Measurements from ENCODE around the gene HDLBP. TPM values are rescaled to one million over a fixed set of nuclear protein-coding genes. Genes with fewer than 3 reads are reported as not detected.
A peak's percentile ranks its signal among the peaks of the same experiment; 100 is the strongest.
"Not testable (repeated sequence)": the region's sequence is repeated elsewhere in the genome, so short reads cannot be mapped to it uniquely, and the experiment has no call there.

The HDLBP gene
- total RNA-seq, 1 experiment from 2014 or later: 544 TPM

- no peaks in the 10 kb centered on the region for H3K27me3 ChIP-seq (replicated peaks)
- H3K4me1 ChIP-seq (replicated peaks): peaks cover 13% of the 10 kb centered on the region
- H3K27ac ChIP-seq: no peak overlapping the region
- no peak overlapping the region for H3K4me3 ChIP-seq
- no peak for DNase-seq (ENCODE audit: low read depth in 1 of 2, low spot score in 2 of 2)
- H3K9me3 ChIP-seq (replicated peaks): no peaks in the 10 kb centered on the region
- H3K36me3 ChIP-seq: peaks cover 75% of the 10 kb centered on the region
Measured at GRCh38 chr2:241321033-241321432, 5.6 kb upstream of the HDLBP start.

GRCh38 chr2:241320394-241320793 is 4.9 kb upstream of the HDLBP start:
- Histone ChIP-seq H3K27me3 (replicated peaks) (no peaks in the 10 kb centered on the region), H3K4me3 (no peak overlapping the region), H3K9me3 (replicated peaks) (no peaks in the 10 kb centered on the region), H3K4me1 (replicated peaks) (peaks cover 13% of the 10 kb centered on the region), H3K27ac (no peak overlapping the region), H3K36me3 (peaks cover 71% of the 10 kb centered on the region)
- DNase-seq (ENCODE audit: low read depth in 1 of 2, low spot score in 2 of 2): no peak

GRCh38 chr2:241318830-241319229 is 3.4 kb upstream of the HDLBP start:
- Histone ChIP-seq H3K36me3 (peaks cover 67% of the 10 kb centered on the region), H3K4me1 (replicated peaks) (peaks cover 19% of the 10 kb centered on the region)
- H3K27me3 ChIP-seq (replicated peaks); H3K27ac ChIP-seq; H3K4me3 ChIP-seq; DNase-seq (ENCODE audit: low read depth in 1 of 2, low spot score in 2 of 2); H3K9me3 ChIP-seq (replicated peaks): not testable (repeated sequence)

- Histone ChIP-seq H3K4me3 (peak overlapping the region; percentile 63), H3K27ac (no peak overlapping the region), H3K36me3 (peaks cover 65% of the 10 kb centered on the region), H3K4me1 (replicated peaks) (peaks cover 28% of the 10 kb centered on the region), H3K27me3 (replicated peaks) (no peaks in the 10 kb centered on the region), H3K9me3 (replicated peaks) (peaks cover 4% of the 10 kb centered on the region; the same call in 1 of the 2 replicates)
- no peak for DNase-seq (ENCODE audit: low read depth in 1 of 2, low spot score in 2 of 2)
Measured at GRCh38 chr2:241317391-241317790, 1.9 kb upstream of the HDLBP start.

- H3K36me3 ChIP-seq: peaks cover 61% of the 10 kb centered on the region
- peak overlapping the region; percentile 63 for H3K4me3 ChIP-seq
- peaks cover 4% of the 10 kb centered on the region; the same call in 1 of the 2 replicates for H3K9me3 ChIP-seq (replicated peaks)
- no peaks in the 10 kb centered on the region for H3K27me3 ChIP-seq (replicated peaks)
- DNase-seq (ENCODE audit: low read depth in 1 of 2, low spot score in 2 of 2): no peak
- peaks cover 34% of the 10 kb centered on the region for H3K4me1 ChIP-seq (replicated peaks)
- H3K27ac ChIP-seq: peak overlapping the region; percentile 2; the same call in 1 of the 2 replicates
Measured at GRCh38 chr2:241316825-241317224, 1.4 kb upstream of the HDLBP start.

DNA sequence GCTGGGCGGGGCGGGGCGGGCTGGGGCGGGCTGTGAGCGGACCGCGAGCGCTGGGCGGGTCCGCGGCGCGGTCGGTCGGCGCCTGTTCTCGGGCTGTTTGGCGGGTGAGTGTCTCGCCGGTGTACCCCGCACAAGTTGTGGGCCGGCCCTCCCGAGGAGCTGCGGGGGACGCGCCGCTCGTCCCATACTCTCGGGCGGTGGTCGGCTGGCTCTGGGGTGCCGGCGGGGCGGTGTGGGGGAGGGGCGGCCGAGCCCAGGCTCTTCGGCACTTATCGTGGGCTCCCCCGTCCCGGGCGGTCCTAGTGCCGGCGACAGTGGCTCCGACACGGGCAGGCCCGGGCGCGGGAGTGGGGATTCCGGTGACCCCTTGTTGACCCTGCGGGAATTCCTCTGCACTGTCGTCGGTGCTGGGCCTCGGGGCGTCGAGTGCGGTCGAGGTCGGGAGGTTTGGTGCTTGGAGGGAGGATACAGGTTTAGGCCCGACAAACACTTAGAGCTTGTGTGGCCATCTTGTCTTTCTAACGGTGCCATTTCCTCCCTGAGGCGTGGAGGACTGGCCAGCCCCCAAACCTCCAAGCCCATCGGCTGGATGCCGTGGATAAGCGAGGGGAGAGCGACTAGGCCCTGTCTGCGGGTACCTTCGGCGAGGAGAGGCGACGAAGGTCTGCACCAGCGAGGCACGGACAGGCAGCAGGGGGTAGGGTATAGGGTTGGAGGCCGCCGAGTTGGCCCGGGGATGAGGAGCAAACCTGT is 583 bp upstream of the HDLBP start, which contains the start of gene SEPTIN2:
Gene SEPTIN2 (plus strand): TSS at position 47 of the 753 bp plus-strand sequence. CDS start 8,308 bp downstream, outside the sequence.
- H3K27ac ChIP-seq: peak within 1 kb of the TSS; percentile 93
- H3K9me3 ChIP-seq (replicated peaks): peaks cover 4% of the 10 kb centered on the region; the same call in 1 of the 2 replicates
- peak; percentile 80 to 89 for DNase-seq (ENCODE audit: low read depth in 1 of 2, low spot score in 2 of 2)
- peaks cover 37% of the 10 kb centered on the region for H3K4me1 ChIP-seq (replicated peaks)
- H3K4me3 ChIP-seq: peak within 1 kb of the TSS; percentile 63
- H3K36me3 ChIP-seq: peaks cover 57% of the 10 kb centered on the region
- H3K27me3 ChIP-seq (replicated peaks): no peaks in the 10 kb centered on the region

DNA sequence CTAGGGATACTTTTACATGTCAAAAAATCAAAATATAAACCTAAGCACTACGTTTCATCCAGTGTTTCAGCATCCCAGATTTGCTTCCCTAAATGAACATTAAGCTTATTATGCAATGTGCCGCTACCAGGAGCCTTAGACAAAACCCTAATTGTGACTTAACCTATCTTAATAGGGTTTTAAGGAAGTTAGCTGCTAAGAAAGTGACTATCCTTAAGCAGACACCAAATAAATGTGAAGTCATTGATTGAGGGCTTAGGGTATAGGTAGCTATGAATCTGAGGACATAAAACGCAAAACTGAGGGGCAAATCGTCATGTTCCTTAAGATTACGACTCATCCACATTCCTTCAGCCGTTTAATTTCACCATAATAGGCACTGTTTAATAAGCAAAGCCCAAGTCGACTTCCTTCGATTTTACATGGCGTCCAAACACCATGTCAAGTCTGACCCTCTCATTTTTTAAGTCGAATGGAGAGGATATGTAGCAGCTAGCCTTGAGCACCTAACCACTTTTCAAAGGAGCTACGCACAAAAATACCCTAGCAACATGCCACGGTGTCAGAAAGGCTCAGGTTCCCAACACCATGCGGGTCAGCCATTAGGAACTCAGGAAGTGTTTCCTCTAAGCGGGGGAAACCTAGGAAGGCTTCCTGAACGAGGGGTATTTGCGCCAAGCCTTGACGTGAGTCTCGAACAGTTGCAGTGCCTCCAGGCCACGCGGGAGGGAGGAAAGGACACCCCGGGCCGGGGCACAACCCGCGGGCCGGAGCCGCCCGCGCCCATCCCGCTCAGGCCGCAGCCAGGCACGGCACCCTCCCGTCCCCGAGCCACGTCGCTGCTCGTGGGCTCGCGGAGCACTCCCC is 1.0 kb downstream of the HDLBP start:
- Histone ChIP-seq H3K27ac (peak overlapping the region; percentile 93), H3K36me3 (peaks cover 48% of the 10 kb centered on the region), H3K4me1 (replicated peaks) (peaks cover 34% of the 10 kb centered on the region), H3K4me3 (peak overlapping the region; percentile 63), H3K27me3 (replicated peaks) (no peaks in the 10 kb centered on the region), H3K9me3 (replicated peaks) (peaks cover 4% of the 10 kb centered on the region; the same call in 1 of the 2 replicates)
- DNase-seq (ENCODE audit: low read depth in 1 of 2, low spot score in 2 of 2): no peak

GRCh38 chr2:241313543-241314095 is 1.9 kb downstream of the HDLBP start:
- H3K36me3 ChIP-seq: peaks cover 44% of the 10 kb centered on the region
- no peak overlapping the region; the same call in 1 of the 2 replicates for H3K4me3 ChIP-seq
- peaks cover 4% of the 10 kb centered on the region; the same call in 1 of the 2 replicates for H3K9me3 ChIP-seq (replicated peaks)
- H3K27me3 ChIP-seq (replicated peaks): no peaks in the 10 kb centered on the region
- peaks cover 34% of the 10 kb centered on the region for H3K4me1 ChIP-seq (replicated peaks)
- no peak overlapping the region for H3K27ac ChIP-seq
- DNase-seq (ENCODE audit: low read depth in 1 of 2, low spot score in 2 of 2): no peak

DNA sequence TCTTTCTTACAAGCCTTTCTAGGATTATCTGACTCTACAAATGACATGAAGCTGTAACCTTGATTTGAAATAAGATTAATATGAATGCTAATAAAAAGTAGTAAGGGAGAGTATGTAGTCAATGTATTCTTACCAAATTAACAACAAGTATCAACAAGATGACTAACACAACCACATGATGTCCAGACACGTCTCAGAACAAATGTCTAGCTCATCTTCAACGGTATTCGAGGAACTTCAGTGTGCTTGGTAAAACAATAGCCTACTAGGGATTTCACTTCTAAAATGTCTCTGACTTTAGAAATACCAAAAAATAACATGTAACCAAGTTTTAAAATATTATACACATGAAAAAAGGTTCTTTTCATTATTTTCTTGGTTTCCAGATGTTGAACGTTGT is 3.4 kb downstream of the HDLBP start:
- Histone ChIP-seq H3K4me3 (no peak overlapping the region), H3K27me3 (replicated peaks) (no peaks in the 10 kb centered on the region), H3K27ac (no peak overlapping the region), H3K4me1 (replicated peaks) (peaks cover 26% of the 10 kb centered on the region), H3K36me3 (peaks cover 38% of the 10 kb centered on the region), H3K9me3 (replicated peaks) (peaks cover 4% of the 10 kb centered on the region; the same call in 1 of the 2 replicates)
- DNase-seq (ENCODE audit: low read depth in 1 of 2, low spot score in 2 of 2): peak in 1 of 2 experiments; percentile 22

- Histone ChIP-seq H3K27ac (no peak overlapping the region), H3K4me3 (no peak overlapping the region), H3K4me1 (replicated peaks) (peaks cover 24% of the 10 kb centered on the region), H3K27me3 (replicated peaks) (no peaks in the 10 kb centered on the region), H3K9me3 (replicated peaks) (peaks cover 4% of the 10 kb centered on the region; the same call in 1 of the 2 replicates), H3K36me3 (peaks cover 32% of the 10 kb centered on the region)
- DNase-seq (ENCODE audit: low read depth in 1 of 2, low spot score in 2 of 2): no peak
Measured at GRCh38 chr2:241310917-241311566, 4.4 kb downstream of the HDLBP start.

DNA sequence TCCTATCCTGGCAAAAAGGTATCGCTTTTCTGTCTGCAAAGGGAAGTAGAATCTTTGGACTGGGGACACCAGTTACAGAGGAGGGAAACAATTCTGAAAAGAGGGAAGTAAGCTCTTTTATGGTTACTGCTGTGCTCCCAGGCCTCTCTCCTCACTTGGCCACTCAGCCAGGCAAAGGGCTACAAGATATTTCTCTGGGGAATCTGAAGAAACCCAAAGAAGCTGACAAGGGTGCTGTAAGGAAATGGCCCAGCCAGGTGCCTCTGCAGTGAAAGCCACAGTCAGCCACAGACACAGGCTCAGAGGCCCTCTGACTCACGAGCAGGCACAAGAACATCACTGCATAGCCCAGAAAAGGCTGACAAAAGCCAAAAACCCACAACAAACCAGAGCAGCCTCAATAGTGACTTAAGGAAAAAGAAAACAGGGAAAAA is 5.8 kb downstream of the HDLBP start:
- no peaks in the 10 kb centered on the region for H3K27me3 ChIP-seq (replicated peaks)
- no peak overlapping the region for H3K4me3 ChIP-seq
- peaks cover 27% of the 10 kb centered on the region for H3K36me3 ChIP-seq
- H3K4me1 ChIP-seq (replicated peaks): peaks cover 24% of the 10 kb centered on the region
- H3K27ac ChIP-seq: no peak overlapping the region
- no peak for DNase-seq (ENCODE audit: low read depth in 1 of 2, low spot score in 2 of 2)
- H3K9me3 ChIP-seq (replicated peaks): peaks cover 4% of the 10 kb centered on the region; the same call in 1 of the 2 replicates

DNA sequence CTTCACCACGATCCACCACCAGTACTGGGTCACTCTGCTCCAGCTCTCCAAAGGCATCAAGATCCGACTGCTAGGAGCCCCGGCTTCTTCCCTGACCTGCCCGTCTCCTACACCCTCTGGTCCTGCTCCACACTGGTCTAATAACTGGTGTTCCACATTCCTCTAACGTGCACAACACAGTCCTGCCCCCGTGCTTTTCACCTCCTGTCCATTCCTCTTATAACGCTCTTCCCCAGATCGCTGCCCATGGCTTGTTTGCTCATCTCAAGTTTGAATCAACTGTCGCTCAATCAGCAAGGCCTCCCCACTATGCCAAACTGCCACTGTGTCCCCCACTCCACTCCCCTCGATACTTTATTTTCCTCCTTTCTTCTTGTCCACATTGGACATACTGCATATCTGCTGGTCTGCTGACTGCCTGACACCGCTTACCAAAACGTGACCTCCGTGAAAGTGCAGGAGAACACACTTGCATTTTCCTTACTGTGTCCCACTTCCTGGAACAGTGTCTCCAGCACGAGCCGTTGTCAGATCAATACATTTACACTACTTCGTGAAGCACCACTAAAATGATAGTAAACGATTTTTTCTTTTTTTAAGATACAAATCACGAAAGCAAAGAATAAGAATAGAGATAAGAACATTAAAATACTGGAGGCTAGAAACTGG is 6.5 kb downstream of the HDLBP start:
- Histone ChIP-seq H3K36me3 (peaks cover 20% of the 10 kb centered on the region), H3K4me1 (replicated peaks) (peaks cover 19% of the 10 kb centered on the region), H3K4me3 (no peak overlapping the region), H3K27me3 (replicated peaks) (no peaks in the 10 kb centered on the region), H3K9me3 (replicated peaks) (0 out of 2 replicates have a peak, but pooled peaks cover under 1% of the 10 kb centered on the region), H3K27ac (no peak overlapping the region)
- DNase-seq (ENCODE audit: low read depth in 1 of 2, low spot score in 2 of 2): no peak
